ENCODE measurements around the gene KCNK10.

The KCNK10 gene

DNA sequence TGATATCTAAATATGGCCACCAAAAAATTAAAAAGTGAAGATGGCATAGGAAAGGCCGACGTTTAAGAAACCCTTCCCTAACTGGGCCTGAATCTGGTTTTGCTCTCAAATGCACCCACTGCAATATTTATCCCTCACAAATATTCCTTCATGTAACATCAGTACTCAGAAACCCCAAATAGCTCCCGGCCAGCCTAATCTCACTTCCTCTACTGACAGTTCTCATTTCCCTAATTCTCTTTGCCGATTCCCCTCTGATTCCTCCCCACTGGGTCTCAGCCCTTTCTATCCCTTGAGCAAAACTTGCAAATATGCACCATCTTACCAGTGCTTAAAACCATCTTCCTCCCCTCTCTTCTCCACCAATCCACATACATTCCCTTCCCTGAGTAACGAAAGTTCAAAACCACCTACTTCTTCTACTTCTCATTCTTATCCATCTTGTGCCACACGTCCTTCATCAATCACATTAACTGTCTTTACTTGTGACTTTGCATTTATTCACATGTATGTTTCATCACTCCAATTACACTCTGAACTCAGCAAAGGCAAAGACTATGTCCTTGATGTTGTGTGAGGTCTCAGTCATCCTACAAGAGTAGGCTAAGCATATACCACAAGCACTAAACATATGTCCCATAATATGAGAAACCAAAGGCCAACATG, 23.1 kb downstream of the KCNK10 start:
- no peak for DNase-seq (ENCODE audit: low read depth in 2 of 2)
- TF ChIP-seq CTCF (IDR thresholded peaks at IDR 0.05; ENCODE audit: low read depth, low read length), result no peak
- H3K4me3 ChIP-seq (replicated peaks in 1 of 2; ENCODE audit: low read depth in 2 of 2, low read length in 2 of 2), result no peak overlapping the region

DNA sequence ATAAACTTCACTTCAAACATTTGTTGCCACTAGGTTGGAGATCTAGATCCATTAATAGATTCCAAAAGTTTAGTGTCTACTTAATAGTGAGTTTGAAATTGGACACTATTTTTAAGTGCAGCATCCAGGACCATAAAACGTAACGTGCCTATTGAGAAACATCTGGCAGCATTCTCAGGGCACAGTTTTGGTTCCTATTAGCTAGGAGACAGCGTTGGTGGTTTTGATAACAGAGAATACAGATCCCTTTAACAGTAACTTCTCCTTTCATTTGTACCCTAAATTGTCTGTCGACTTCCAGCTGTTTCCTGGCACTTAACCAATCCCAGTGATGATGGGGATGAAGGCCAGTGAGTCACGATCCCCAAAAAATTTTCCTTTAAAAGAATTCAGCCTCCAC, 25.8 kb downstream of the KCNK10 start:
- no peak overlapping the region for H3K4me3 ChIP-seq (replicated peaks in 1 of 2; ENCODE audit: low read depth in 2 of 2, low read length in 2 of 2)
- no peak for TF ChIP-seq CTCF (IDR thresholded peaks at IDR 0.05; ENCODE audit: low read depth, low read length)
- DNase-seq (ENCODE audit: low read depth in 2 of 2), result no peak

DNA sequence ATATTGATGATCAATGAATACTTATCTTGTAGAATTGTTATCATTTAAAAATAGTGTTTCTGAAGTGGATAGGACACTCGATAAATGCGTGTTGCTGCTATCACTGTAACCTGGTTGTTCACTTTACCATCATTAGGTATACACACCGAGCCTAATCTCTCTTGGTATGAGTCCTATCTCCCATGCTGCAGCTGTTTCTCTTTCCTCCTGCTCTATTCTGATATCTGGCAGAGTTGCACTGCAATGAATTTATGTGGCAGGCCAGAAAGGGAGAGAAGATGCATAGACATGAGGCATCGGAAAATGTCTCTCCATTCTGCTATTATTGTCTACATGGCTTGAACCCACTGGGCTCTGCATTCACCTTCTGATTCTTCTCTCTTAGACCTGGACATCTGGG, 26.7 kb downstream of the KCNK10 start:
- no peak for DNase-seq (ENCODE audit: low read depth in 2 of 2)
- no peak for TF ChIP-seq CTCF (IDR thresholded peaks at IDR 0.05; ENCODE audit: low read depth, low read length)
- H3K4me3 ChIP-seq (replicated peaks in 1 of 2; ENCODE audit: low read depth in 2 of 2, low read length in 2 of 2), result no peak overlapping the region

DNA sequence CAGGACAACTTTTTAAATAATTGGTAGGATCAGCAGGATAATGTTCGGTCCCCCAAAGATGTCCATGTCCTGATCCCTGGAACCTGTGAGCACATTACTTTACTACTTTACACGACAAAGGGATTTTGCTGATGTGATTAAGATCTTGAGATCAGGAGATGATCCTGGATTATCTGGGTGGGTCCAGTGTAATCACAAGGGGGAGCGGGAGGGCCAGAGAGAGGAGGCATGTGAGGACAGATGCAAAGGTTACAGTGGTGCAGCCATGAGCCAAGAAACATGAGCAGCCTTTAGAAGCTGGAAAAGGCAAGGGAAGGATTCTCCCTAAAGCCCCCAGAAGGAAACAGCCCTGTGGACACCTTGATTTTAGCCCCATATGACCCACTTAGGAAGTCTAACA, 33.1 kb downstream of the KCNK10 start:
- no peak for TF ChIP-seq CTCF (IDR thresholded peaks at IDR 0.05; ENCODE audit: low read depth, low read length)
- no peak for DNase-seq (ENCODE audit: low read depth in 2 of 2)
- H3K4me3 ChIP-seq (replicated peaks in 1 of 2; ENCODE audit: low read depth in 2 of 2, low read length in 2 of 2), result no peak overlapping the region

- DNase-seq (ENCODE audit: low read depth in 2 of 2), result peak in 1 of 2 donors; percentile 0
- H3K4me3 ChIP-seq (replicated peaks in 1 of 2; ENCODE audit: low read depth in 2 of 2, low read length in 2 of 2), result no peak overlapping the region
- TF ChIP-seq CTCF (IDR thresholded peaks at IDR 0.05; ENCODE audit: low read depth, low read length), result no peak
These were observed 33.8 kb downstream of the KCNK10 start for GRCh38 chr14:88289234-88289633.

DNA sequence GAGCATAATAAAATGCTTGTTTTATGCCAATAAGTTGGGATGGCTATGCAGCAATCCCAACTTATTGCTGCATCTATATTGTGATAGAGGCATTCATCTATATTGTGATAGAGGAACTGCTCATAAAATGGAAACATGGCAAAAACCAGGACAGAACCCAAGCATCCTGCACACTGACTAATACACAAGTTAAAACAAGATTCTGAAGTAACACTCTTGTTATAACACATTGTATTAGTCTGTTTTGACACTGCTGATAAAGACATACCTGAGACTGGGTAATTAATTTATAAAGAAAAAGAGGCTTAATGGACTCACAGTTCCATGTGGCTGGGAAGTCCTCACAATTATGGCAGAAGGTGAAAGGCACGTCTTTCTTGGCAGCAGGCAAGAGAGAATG, 36.8 kb downstream of the KCNK10 start:
- TF ChIP-seq CTCF (IDR thresholded peaks at IDR 0.05; ENCODE audit: low read depth, low read length), result no peak
- no peak overlapping the region for H3K4me3 ChIP-seq (replicated peaks in 1 of 2; ENCODE audit: low read depth in 2 of 2, low read length in 2 of 2)
- DNase-seq (ENCODE audit: low read depth in 2 of 2), result no peak

GRCh38 chr14:88281447-88281846, 41.6 kb downstream of the KCNK10 start:
- H3K4me3 ChIP-seq (replicated peaks in 1 of 2; ENCODE audit: low read depth in 2 of 2, low read length in 2 of 2), result no peak overlapping the region
- DNase-seq (ENCODE audit: low read depth in 2 of 2), result no peak
- no peak for TF ChIP-seq CTCF (IDR thresholded peaks at IDR 0.05; ENCODE audit: low read depth, low read length)

Measured in cardiac fibroblast (primary cell).